ENCODE measurements around the gene ABCG5. TPM values are rescaled to one million over a fixed set of nuclear protein-coding genes. Genes with fewer than 3 reads are reported as not detected.

Gene ABCG5
- total RNA-seq, 1 donor from 2014 or later, result not detected

DNA sequence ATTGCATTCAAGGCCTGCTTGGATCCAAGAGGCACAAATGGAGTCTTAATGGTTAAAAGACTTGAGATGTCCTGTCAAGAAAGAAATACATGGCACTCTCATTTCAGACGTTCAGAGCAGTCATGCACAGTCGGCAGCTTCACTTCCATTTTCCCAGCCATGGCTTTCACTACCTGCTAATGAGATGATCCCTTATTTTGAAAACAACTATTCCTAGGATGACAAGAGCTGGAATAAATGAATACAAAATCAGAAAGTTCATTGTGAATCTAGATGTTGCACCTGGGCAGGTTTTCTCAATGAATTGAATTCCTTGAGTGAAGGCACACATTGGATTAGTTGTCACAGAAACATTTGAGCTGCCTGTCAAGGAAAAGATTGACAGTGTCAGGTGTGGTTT, 25.7 kb downstream of the ABCG5 start:
- TF ChIP-seq, protein P1, sequence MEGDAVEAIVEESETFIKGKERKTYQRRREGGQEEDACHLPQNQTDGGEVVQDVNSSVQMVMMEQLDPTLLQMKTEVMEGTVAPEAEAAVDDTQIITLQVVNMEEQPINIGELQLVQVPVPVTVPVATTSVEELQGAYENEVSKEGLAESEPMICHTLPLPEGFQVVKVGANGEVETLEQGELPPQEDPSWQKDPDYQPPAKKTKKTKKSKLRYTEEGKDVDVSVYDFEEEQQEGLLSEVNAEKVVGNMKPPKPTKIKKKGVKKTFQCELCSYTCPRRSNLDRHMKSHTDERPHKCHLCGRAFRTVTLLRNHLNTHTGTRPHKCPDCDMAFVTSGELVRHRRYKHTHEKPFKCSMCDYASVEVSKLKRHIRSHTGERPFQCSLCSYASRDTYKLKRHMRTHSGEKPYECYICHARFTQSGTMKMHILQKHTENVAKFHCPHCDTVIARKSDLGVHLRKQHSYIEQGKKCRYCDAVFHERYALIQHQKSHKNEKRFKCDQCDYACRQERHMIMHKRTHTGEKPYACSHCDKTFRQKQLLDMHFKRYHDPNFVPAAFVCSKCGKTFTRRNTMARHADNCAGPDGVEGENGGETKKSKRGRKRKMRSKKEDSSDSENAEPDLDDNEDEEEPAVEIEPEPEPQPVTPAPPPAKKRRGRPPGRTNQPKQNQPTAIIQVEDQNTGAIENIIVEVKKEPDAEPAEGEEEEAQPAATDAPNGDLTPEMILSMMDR (IDR thresholded peaks at IDR 0.05; ENCODE audit: unreplicated experiment), result no peak
- DNase-seq (ENCODE audit: low spot score), result no peak
- no peaks in the 10 kb centered on the region for H3K9me3 Mint-ChIP-seq (ENCODE audit: unreplicated experiment)
- peaks cover 3% of the 10 kb centered on the region for H3K36me3 Mint-ChIP-seq (ENCODE audit: low read depth, unreplicated experiment)
- H3K27ac Mint-ChIP-seq (ENCODE audit: unreplicated experiment), result no peak overlapping the region
- H3K27me3 Mint-ChIP-seq (ENCODE audit: unreplicated experiment), result no peaks in the 10 kb centered on the region
- no peaks in the 10 kb centered on the region for H3K4me1 Mint-ChIP-seq (ENCODE audit: unreplicated experiment)
- no peak overlapping the region for H3K4me3 Mint-ChIP-seq (ENCODE audit: unreplicated experiment)

DNA sequence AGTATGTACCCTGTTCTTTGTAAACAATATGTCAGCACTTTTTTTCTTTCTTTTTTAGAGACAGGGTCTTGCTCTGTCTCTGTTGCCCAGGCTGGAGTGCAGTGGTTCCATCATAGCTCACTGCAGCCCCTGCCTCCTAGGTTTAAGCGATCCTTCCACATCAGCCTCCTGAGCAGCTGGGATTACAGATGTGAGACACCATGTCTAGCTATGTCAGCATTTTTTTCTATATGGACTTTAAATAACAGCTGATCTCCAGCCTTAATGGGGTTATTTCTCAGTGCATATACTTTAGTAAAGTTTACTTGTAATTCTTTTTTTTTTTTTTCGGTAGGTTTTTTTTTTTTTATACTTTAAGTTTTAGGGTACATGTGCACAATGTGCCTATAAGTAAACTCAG, 26.6 kb downstream of the ABCG5 start:
- Mint-ChIP-seq H3K9me3 (ENCODE audit: unreplicated experiment) (no peaks in the 10 kb centered on the region), H3K27ac (ENCODE audit: unreplicated experiment) (no peak overlapping the region), H3K4me3 (ENCODE audit: unreplicated experiment) (no peak overlapping the region), H3K36me3 (ENCODE audit: low read depth, unreplicated experiment) (peaks cover 3% of the 10 kb centered on the region), H3K4me1 (ENCODE audit: unreplicated experiment) (no peaks in the 10 kb centered on the region), H3K27me3 (ENCODE audit: unreplicated experiment) (no peaks in the 10 kb centered on the region)
- DNase-seq (ENCODE audit: low spot score), result no peak
- TF ChIP-seq, protein P1 (IDR thresholded peaks at IDR 0.05; ENCODE audit: unreplicated experiment), result no peak

DNA sequence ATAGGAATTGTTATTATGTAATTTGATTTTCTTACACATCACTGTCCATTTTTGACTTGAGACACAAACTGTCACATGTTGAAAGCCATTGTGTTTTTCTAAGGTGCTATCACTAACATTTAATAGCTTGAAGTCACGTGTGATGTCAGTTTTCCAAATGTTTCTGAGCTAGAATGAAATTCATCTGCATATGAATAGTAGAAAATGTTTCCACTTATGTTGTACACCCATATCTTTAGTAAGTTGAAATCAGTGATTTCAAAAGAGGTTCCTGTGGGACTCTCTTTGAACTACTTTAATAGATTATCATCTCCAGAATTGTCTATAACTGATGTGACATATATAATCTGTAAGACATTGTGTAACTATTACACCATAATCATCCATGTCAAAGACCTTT, 27.8 kb downstream of the ABCG5 start:
- no peak overlapping the region for H3K27ac Mint-ChIP-seq (ENCODE audit: unreplicated experiment)
- no peak overlapping the region for H3K4me3 Mint-ChIP-seq (ENCODE audit: unreplicated experiment)
- H3K4me1 Mint-ChIP-seq (ENCODE audit: unreplicated experiment), result no peaks in the 10 kb centered on the region
- no peaks in the 10 kb centered on the region for H3K27me3 Mint-ChIP-seq (ENCODE audit: unreplicated experiment)
- no peaks in the 10 kb centered on the region for H3K9me3 Mint-ChIP-seq (ENCODE audit: unreplicated experiment)
- peaks cover 3% of the 10 kb centered on the region for H3K36me3 Mint-ChIP-seq (ENCODE audit: low read depth, unreplicated experiment)
- TF ChIP-seq, protein P1 (IDR thresholded peaks at IDR 0.05; ENCODE audit: unreplicated experiment), result no peak
- no peak for DNase-seq (ENCODE audit: low spot score)

- DNase-seq (ENCODE audit: low spot score), result no peak
- Mint-ChIP-seq H3K27me3 (ENCODE audit: unreplicated experiment) (no peaks in the 10 kb centered on the region), H3K4me1 (ENCODE audit: unreplicated experiment) (no peaks in the 10 kb centered on the region)
Measured at GRCh38 chr2:43810452-43810851, 28.2 kb downstream of the ABCG5 start.

DNA sequence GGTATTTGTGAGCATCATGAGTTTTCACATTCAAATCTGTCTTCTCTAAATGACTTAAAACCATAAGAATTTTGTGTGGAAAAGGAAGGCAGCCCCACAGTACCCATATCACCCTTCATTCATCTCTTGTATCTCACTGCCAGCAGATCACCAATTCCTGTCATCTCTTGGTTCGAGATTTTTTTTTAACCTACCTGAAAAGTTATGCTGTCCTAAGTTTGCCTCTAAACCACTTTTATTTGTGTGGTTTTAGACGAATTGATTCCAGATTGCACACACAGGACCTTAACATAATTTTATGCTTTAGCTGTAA, 32.0 kb downstream of the ABCG5 start:
- Mint-ChIP-seq H3K9me3 (ENCODE audit: unreplicated experiment) (no peaks in the 10 kb centered on the region), H3K27ac (ENCODE audit: unreplicated experiment) (no peak overlapping the region), H3K4me3 (ENCODE audit: unreplicated experiment) (no peak overlapping the region), H3K36me3 (ENCODE audit: low read depth, unreplicated experiment) (no peaks in the 10 kb centered on the region), H3K4me1 (ENCODE audit: unreplicated experiment) (no peaks in the 10 kb centered on the region), H3K27me3 (ENCODE audit: unreplicated experiment) (no peaks in the 10 kb centered on the region)
- DNase-seq (ENCODE audit: low spot score), result no peak
- TF ChIP-seq, protein P1 (IDR thresholded peaks at IDR 0.05; ENCODE audit: unreplicated experiment), result no peak

More at GRCh38 chr2:43810452-43810851, 28.2 kb downstream of the ABCG5 start:
- Mint-ChIP-seq H3K27ac (ENCODE audit: unreplicated experiment) (no peak overlapping the region), H3K36me3 (ENCODE audit: low read depth, unreplicated experiment) (peaks cover 2% of the 10 kb centered on the region), H3K9me3 (ENCODE audit: unreplicated experiment) (no peaks in the 10 kb centered on the region), H3K4me3 (ENCODE audit: unreplicated experiment) (no peak overlapping the region)
- TF ChIP-seq, protein P1 (IDR thresholded peaks at IDR 0.05; ENCODE audit: unreplicated experiment), result no peak

All from endothelial cell (in vitro differentiated cells).